T-cell (primary cell): ENCODE results near the gene F11R. TPM values are rescaled to one million over a fixed set of nuclear protein-coding genes. Genes with fewer than 3 reads are reported as not detected.
A peak's percentile ranks its signal among the peaks of the same experiment; 100 is the strongest.
"Not testable (repeated sequence)": the region's sequence is repeated elsewhere in the genome, so short reads cannot be mapped to it uniquely, and the experiment has no call there.

Experiments used
- ATAC-seq, 4 experiments: fragments of 200-7000 bp in 3 of 4; fragments of 150-1000 bp in 1 of 4; cut with Tn5 transposase; replicated peaks in 1 of 4; 1 replicate in 3 of 4; 2 replicates in 1 of 4; pipeline ENCODE4 v1.10.0; 2021; ENCODE audit warnings: moderate library complexity in 3 of 4, mild to moderate bottlenecking in 2 of 4, moderate number of reproducible peaks in 1 of 4
- CTCF ChIA-PET, 2 donors: fragments of 300-600 bp; sonication (Branson Sonifier 250); formaldehyde crosslinking; loops; one replicate each; lab custom pipeline; 2022; ENCODE audit warnings: antibody characterized with exemption in 2 of 2; lab: Charles Lee
- POLR2A ChIA-PET, 2 donors: fragments of 300-600 bp; sonication (Branson Sonifier 250); formaldehyde crosslinking; loops; one replicate each; lab custom pipeline; 2022; ENCODE audit warnings: antibody characterized with exemption in 2 of 2; lab: Charles Lee
- DNase-seq, 35 experiments: peaks; one replicate each; pipeline versions ENCODE4 v3.0.0 to v3.0.0-alpha.2; 2013 to 2023
- H3K27ac ChIP-seq: one replicate; pipeline ENCODE4 v1.5.1; 2013; ENCODE audit warnings: low read length
- H3K27me3 ChIP-seq, 2 experiments: replicated peaks in 1 of 2; 1 replicate in 1 of 2; 2 replicates in 1 of 2; pipeline versions ENCODE4 v1.6.1 to v1.7.0; 2013; ENCODE audit warnings: low read length in 1 of 2, mixed read lengths in 1 of 2; ENCODE audit not compliant: control insufficient read depth in 2 of 2, insufficient read depth in 2 of 2; ENCODE audit errors: extremely low read depth in 1 of 2
- H3K36me3 ChIP-seq, 2 donors: 1 replicate in 1 of 2; 2 replicates in 1 of 2; pipeline versions ENCODE4 v1.6.1 to v1.7.0; 2013; ENCODE audit warnings: low read length in 1 of 2; ENCODE audit not compliant: control insufficient read depth in 2 of 2, insufficient read depth in 1 of 2; ENCODE audit errors: extremely low read depth in 1 of 2
- H3K4me1 ChIP-seq, 2 experiments: 1 replicate in 1 of 2; 2 replicates in 1 of 2; pipeline versions ENCODE4 v1.6.1 to v1.7.0; 2013; ENCODE audit warnings: low read length in 2 of 2, mixed read lengths in 1 of 2; ENCODE audit not compliant: insufficient read depth in 2 of 2, control insufficient read depth in 1 of 2; ENCODE audit errors: extremely low read depth in 1 of 2
- H3K4me3 ChIP-seq, 2 donors: 1 replicate in 1 of 2; 2 replicates in 1 of 2; pipeline versions ENCODE4 v1.5.1 to v1.7.0; 2013; ENCODE audit warnings: mild to moderate bottlenecking in 2 of 2, low read length in 1 of 2, moderate library complexity in 1 of 2; ENCODE audit not compliant: control insufficient read depth in 1 of 2; ENCODE audit errors: extremely low read depth in 1 of 2
- H3K9me3 ChIP-seq: 2 replicates; pipeline ENCODE4 v1.7.0; 2013
- H3K27ac Mint-ChIP-seq, 2 donors: one replicate each; pipeline ENCODE4 v1.8.0; 2020 to 2021; ENCODE audit warnings: mild to moderate bottlenecking in 2 of 2, mixed read lengths in 2 of 2
- H3K27me3 Mint-ChIP-seq, 2 donors: one replicate each; pipeline ENCODE4 v1.8.0; 2021 to 2022; ENCODE audit warnings: mixed read lengths in 2 of 2
- H3K36me3 Mint-ChIP-seq: one replicate; pipeline ENCODE4 v1.8.0; 2021; ENCODE audit warnings: mixed read lengths
- H3K4me1 Mint-ChIP-seq, 3 donors: one replicate each; pipeline ENCODE4 v1.8.0; 2020 to 2022; ENCODE audit warnings: mixed read lengths in 3 of 3, mild to moderate bottlenecking in 1 of 3
- H3K4me3 Mint-ChIP-seq, 3 donors: one replicate each; pipeline ENCODE4 v1.8.0; 2020 to 2022; ENCODE audit warnings: mild to moderate bottlenecking in 3 of 3, mixed read lengths in 3 of 3, moderate library complexity in 3 of 3
- H3K9me3 Mint-ChIP-seq, 3 donors: one replicate each; pipeline ENCODE4 v1.8.0; 2020 to 2022; ENCODE audit warnings: mixed read lengths in 3 of 3
- WGBS: methylation state at CpG from one replicate; pipeline ENCODE4 v1.1.5; 2013; ENCODE audit warnings: missing lambda C conversion rate; ENCODE audit not compliant: insufficient coverage; 5-methylcytosine and 5-hydroxymethylcytosine counted together
- total RNA-seq, 35 experiments: library from RNA in 6 of 35; stranded (reverse) in 6 of 35; fragments of 120-200 nt in 1 of 35; gene quantifications; one replicate each; pipeline versions ENCODE4 v1.2.1 to v1.2.4 and lab custom pipeline; 2013 to 2026

F11R gene
- total RNA-seq, 5 donors from 2014 or later (not counting 1 experiment from before 2014, with no cell fraction given): 14.6 to 21.0 (median 18.7) TPM

DNA sequence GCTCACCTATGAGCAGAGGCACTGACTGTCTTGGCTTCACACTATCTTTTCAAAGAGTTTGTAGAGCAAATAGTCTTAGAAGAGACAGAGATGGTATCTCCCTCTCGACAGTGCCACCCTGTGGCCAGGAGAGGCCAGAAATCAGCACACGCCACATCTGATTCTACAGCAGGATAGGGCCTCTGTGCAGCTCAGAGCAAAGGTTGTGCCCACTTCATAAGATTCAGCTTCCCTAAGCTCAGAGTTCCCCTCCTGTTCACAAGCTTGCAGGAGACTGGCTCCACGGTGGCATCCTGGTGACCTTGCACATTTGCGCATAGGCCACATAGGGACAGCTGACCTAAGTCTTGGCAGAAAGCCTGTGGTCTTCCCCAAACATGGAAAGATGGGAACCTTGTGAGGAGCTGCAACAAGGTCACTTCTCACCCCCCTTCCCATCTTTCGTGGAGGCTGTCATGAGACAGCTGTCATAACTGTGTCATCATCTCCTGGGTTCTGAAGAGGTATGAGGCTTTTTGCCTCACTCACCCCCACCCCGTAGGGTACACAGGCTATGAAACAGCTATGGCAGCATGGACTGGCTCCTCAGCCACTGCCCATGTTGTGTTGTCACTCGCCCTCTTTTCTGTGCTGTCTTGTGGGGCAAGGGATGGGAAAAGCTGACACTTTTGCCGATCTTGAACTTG lies 69.4 kb downstream of the F11R start:
- 43% methylated on average over 5 of the region's 8 CpGs for WGBS
- H3K27me3 Mint-ChIP-seq: no peaks in the 10 kb centered on the region
- peaks cover 9 to 12% (median 10%) of the 10 kb centered on the region in 3 donors for H3K4me1 Mint-ChIP-seq
- DNase-seq: peak; percentile 45 to 82 (median 68)
- H3K36me3 ChIP-seq: no peaks in the 10 kb centered on the region
- H3K27ac ChIP-seq: no peak overlapping the region
- no peaks in the 10 kb centered on the region for H3K36me3 Mint-ChIP-seq
- peak; percentile 77 to 93 (median 88) for ATAC-seq
- H3K4me3 ChIP-seq: no peak overlapping the region
- no peaks in the 10 kb centered on the region for H3K9me3 Mint-ChIP-seq
- H3K9me3 ChIP-seq: no peaks in the 10 kb centered on the region
- POLR2A ChIA-PET: interaction anchor here in 1 of 2 donors (0.5 kb wide), 1 partner anchor 169 kb away, joined by 4 read pairs; no protein-coding TSS in a partner anchor
- peaks cover 0 to 18% of the 10 kb centered on the region in 2 experiments for H3K4me1 ChIP-seq
- no peaks in the 10 kb centered on the region for H3K27me3 ChIP-seq
- CTCF ChIA-PET: interaction anchor here (0.5 to 5.1 kb wide), 26 partner anchors 26 to 412 kb away, joined by 3 to 73 read pairs (median 6); partner anchors contain the start of gene LY9 (in 1 of the 2)
- no peak overlapping the region for H3K27ac Mint-ChIP-seq
- H3K4me3 Mint-ChIP-seq: no peak overlapping the region

DNA sequence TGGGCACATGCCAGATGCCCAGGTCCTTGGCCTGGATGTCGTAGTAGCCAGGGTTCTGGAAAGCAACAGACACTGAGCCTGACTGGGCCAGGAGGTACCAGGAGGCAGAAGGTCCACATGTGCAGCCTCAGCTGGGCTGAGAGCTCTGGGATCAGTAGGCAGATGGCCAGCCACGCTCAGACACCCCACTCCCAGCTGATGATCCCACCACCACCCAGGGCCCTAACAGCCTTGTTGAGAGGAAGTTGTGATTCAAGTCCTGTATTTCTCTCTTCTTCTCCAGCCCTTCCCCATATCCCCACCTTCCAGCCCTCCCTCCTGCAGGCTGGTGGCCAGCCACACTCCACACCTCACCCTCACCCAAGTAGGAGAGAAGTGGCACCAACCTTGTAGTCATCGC lies 70.3 kb downstream of the F11R start:
- Histone ChIP-seq H3K9me3 (no peaks in the 10 kb centered on the region), H3K36me3 (no peaks in the 10 kb centered on the region), H3K4me1 (peaks cover 0 to 18% of the 10 kb centered on the region in 2 experiments), H3K27ac (no peak overlapping the region), H3K27me3 (peaks cover 0 to under 1% of the 10 kb centered on the region in 2 experiments), H3K4me3 (no peak overlapping the region)
- Mint-ChIP-seq H3K36me3 (no peaks in the 10 kb centered on the region), H3K9me3 (no peaks in the 10 kb centered on the region), H3K27ac (no peak overlapping the region), H3K4me1 (peaks cover 9 to 12% (median 10%) of the 10 kb centered on the region in 3 donors), H3K4me3 (no peak overlapping the region), H3K27me3 (no peaks in the 10 kb centered on the region)
- POLR2A ChIA-PET: interaction anchor here in 1 of 2 donors (0.5 kb wide), 1 partner anchor 100 kb away, joined by 3 read pairs; no protein-coding TSS in a partner anchor
- DNase-seq (no peak), ATAC-seq (no peak)
- 95% methylated on average over 2 of the region's 3 CpGs for WGBS
- CTCF ChIA-PET: interaction anchor here (0.5 to 5.1 kb wide), 9 partner anchors 46 to 268 kb away, joined by 3 to 73 read pairs (median 13); no protein-coding TSS in a partner anchor

DNA sequence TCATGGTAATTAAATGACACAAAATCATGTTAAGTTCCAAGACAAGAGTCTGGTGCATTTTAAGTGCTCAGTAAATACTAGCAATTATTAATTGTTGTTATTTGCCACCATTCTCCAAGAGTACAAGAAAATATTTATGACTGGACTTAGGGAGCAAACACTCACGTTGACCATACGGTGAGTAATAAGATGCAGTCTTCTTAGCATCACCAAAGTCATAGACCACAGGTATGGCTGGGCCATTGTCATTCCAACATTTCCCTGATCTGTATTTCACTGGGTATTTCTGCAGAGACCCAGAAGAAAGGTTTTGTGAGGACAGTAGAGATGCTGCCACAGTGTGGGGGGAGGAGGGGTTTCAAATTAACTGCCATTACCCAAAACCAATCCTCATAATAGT lies 71.1 kb downstream of the F11R start:
- Histone ChIP-seq H3K9me3 (no peaks in the 10 kb centered on the region), H3K27me3 (peaks cover 0 to 8% of the 10 kb centered on the region in 2 experiments), H3K27ac (no peak overlapping the region), H3K36me3 (no peaks in the 10 kb centered on the region), H3K4me1 (peaks cover 0 to 18% of the 10 kb centered on the region in 2 experiments), H3K4me3 (no peak overlapping the region)
- Mint-ChIP-seq H3K4me1 (peaks cover 9 to 12% (median 10%) of the 10 kb centered on the region in 3 donors), H3K27me3 (peaks cover 0 to under 1% of the 10 kb centered on the region in 2 donors), H3K36me3 (no peaks in the 10 kb centered on the region), H3K27ac (no peak overlapping the region), H3K4me3 (no peak overlapping the region), H3K9me3 (no peaks in the 10 kb centered on the region)
- ChIA-PET CTCF (no interaction called here), POLR2A (no interaction called here)
- DNase-seq: no peak
- no peak for ATAC-seq
- WGBS: no CpG with 5 or more reads among the region's 2 CpGs

DNA sequence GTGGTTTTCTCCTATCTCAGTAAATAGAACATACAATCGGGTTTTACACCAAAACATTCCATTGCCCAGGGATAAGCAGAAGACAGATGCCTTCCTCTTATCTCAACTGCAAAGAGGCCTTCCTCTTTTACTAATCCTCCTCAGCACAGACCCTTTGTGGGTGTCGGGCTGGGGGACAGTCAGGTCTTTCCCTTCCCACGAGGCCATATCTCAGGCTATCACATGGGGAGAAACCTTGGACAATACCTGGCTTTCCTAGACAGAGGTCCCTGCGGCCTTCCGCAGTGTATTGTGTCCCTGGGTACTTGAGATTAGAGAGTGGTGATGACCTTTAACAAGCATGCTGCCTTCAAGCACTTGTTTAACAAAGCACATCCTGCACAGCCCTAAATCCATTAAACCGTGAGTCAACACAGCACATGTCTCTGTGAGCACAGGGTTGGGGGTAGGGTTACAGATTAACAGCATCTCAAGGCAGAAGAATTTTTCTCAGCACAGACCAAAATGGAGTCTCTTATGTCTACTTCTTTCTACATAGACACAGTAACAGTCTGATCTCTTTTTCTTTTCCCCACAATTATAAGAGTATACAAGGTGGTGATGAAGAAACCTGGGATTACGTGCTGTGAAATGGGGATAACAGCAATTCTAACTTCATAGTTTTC lies 71.6 kb downstream of the F11R start:
- H3K4me1 Mint-ChIP-seq: peaks cover 9 to 11% (median 9%) of the 10 kb centered on the region in 3 donors
- ATAC-seq, H3K4me3 Mint-ChIP-seq, DNase-seq, H3K4me3 ChIP-seq, H3K27me3 Mint-ChIP-seq, H3K27ac ChIP-seq, POLR2A ChIA-PET, H3K36me3 Mint-ChIP-seq, H3K9me3 Mint-ChIP-seq, H3K27ac Mint-ChIP-seq, H3K27me3 ChIP-seq, H3K36me3 ChIP-seq, CTCF ChIA-PET, H3K9me3 ChIP-seq: not testable (repeated sequence)
- WGBS: no CpG with 5 or more reads among the region's 7 CpGs
- peaks cover 0 to 18% of the 10 kb centered on the region in 2 experiments for H3K4me1 ChIP-seq

DNA sequence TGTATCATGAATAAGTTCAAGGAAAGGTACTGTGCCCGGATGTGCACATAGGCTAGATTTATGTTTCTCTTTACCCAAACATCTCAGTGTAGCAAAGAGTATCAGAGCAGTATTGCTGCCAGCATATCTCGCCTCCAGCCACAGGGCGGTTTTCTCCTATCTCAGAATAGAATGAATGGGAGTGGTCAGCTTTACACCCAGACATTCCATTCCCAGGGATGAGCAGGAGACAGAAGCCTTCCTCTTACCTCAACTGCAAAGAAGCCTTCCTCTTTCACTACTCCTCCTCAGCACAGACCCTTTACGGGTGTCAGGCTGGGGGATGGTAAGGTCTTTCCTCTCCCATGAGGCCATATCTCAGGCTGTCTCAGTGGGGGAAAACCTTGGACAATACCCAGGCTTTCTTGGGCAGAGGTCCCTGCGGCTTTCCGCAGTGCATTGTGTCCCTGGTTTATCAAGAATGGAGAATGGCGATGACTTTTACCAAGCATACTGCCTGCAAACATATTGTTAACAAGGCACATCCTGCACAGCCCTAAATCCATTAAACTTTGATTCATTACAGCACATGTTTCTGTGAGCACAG lies 73.7 kb downstream of the F11R start:
- WGBS: no CpG with 5 or more reads among the region's 7 CpGs
- ATAC-seq, H3K36me3 Mint-ChIP-seq, H3K27ac ChIP-seq, H3K4me3 Mint-ChIP-seq, H3K27ac Mint-ChIP-seq, H3K27me3 Mint-ChIP-seq, H3K4me3 ChIP-seq, CTCF ChIA-PET, H3K9me3 ChIP-seq, H3K27me3 ChIP-seq, H3K36me3 ChIP-seq, DNase-seq, POLR2A ChIA-PET, H3K9me3 Mint-ChIP-seq, H3K4me1 Mint-ChIP-seq: not testable (repeated sequence)
- H3K4me1 ChIP-seq: peaks cover 0 to 14% of the 10 kb centered on the region in 2 experiments

DNA sequence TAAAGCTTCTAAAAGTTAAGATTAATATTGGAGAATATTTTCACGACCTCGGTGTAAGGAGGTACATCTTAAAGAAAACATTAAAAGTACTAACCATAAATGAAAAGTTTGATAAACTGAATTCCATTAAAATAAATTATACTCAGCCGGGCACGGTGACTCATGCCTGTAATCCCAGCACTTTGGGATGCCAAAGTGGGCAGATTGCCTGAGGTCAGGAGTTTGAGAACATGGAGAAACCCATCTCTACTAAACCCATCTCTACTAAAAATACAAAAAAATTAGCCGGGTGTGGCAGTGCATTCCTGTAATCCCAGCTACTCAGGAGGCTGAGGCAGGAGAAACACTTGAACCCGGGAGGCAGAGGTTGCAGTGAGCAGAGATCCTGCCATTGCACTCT lies 75.1 kb downstream of the F11R start:
- H3K4me3 Mint-ChIP-seq, CTCF ChIA-PET, H3K27ac Mint-ChIP-seq, H3K4me1 ChIP-seq, H3K27me3 Mint-ChIP-seq, ATAC-seq, H3K27ac ChIP-seq, H3K36me3 ChIP-seq, H3K4me3 ChIP-seq, H3K36me3 Mint-ChIP-seq, H3K27me3 ChIP-seq, H3K9me3 ChIP-seq, H3K4me1 Mint-ChIP-seq, H3K9me3 Mint-ChIP-seq, POLR2A ChIA-PET, DNase-seq: not testable (repeated sequence)
- WGBS: 86% methylated on average over 1 of the region's 6 CpGs
